Prostate gland (tissue), 2 donors: ENCODE data around the gene KLF5. TPM values are rescaled to one million over a fixed set of nuclear protein-coding genes. Genes with fewer than 3 reads are reported as not detected.

ENCODE experiments used
- DNase-seq: peaks from one replicate; pipeline ENCODE4 v3.0.0-alpha.2; 2019; ENCODE audit warnings: low spot score
- H3K27ac ChIP-seq, 2 donors: fragments of 200-600 bp; sonication (generic); 2 replicates each; pipeline ENCODE4 v1.5.1; 2017 to 2019
- H3K27me3 ChIP-seq: fragments of 200-600 bp; sonication (generic); replicated peaks from 2 replicates; pipeline ENCODE4 v1.5.1; 2019; ENCODE audit not compliant: insufficient read depth
- H3K36me3 ChIP-seq, 2 donors: fragments of 200-600 bp; sonication (generic); 1 replicate in 1 of 2; 2 replicates in 1 of 2; pipeline versions ENCODE4 v1.5.1 to v1.8.1; 2017 to 2019
- H3K4me1 ChIP-seq: fragments of 200-600 bp; sonication (generic); replicated peaks from 2 replicates; pipeline ENCODE4 v1.5.1; 2019
- H3K4me3 ChIP-seq, 2 donors: fragments of 200-600 bp; sonication (generic); 2 replicates each; pipeline ENCODE4 v1.5.1; 2017 to 2019
- H3K9me3 ChIP-seq: fragments of 200-600 bp; sonication (generic); 2 replicates; pipeline ENCODE4 v1.5.1; 2017
- CTCF ChIP-seq, 4 experiments: fragments of 200-600 bp in 2 of 4; fragments of 450-650 bp in 2 of 4; sonication (generic) in 2 of 4; IDR thresholded peaks; 1 replicate in 3 of 4; 2 replicates in 1 of 4; pipeline ENCODE4 v1.5.1; 2016 to 2019; ENCODE audit warnings: antibody characterized with exemption in 4 of 4, mild to moderate bottlenecking in 2 of 4, moderate library complexity in 2 of 4
- POLR2A ChIP-seq: fragments of 450-650 bp; IDR thresholded peaks from one replicate; pipeline ENCODE4 v1.6.1; 2016; ENCODE audit warnings: antibody characterized with exemption, mild to moderate bottlenecking
- POLR2AphosphoS5 ChIP-seq: sonication (generic); formaldehyde crosslinking; IDR thresholded peaks from one replicate; pipeline ENCODE4 v1.6.1; 2017; ENCODE audit warnings: antibody characterized with exemption
- WGBS: methylation state at CpG from one replicate; pipeline ENCODE4 v1.1.5; 2018; 5-methylcytosine and 5-hydroxymethylcytosine counted together
- intact Hi-C: fragments of 100-400 bp; cut with DNase I; formaldehyde crosslinking; loops from one replicate; pipeline ENCODE4 v1.14.2; 2022
- total RNA-seq, 2 donors: library from RNA; depleted of rRNA; stranded (reverse); fragments of >200 nt; gene quantifications; one replicate each; pipeline ENCODE4 v1.1.0, GENCODE V29; 2016

The KLF5 gene
- total RNA-seq, 2 donors from 2014 or later: 42.3 to 50.6 TPM

GRCh38 chr13:73054712-73055111 lies 4.1 kb upstream of the KLF5 start:
- Histone ChIP-seq H3K4me1 (no peaks in the 10 kb centered on the region), H3K4me3 (no peak overlapping the region), H3K9me3 (no peaks in the 10 kb centered on the region), H3K36me3 (no peaks in the 10 kb centered on the region), H3K27ac (no peak overlapping the region), H3K27me3 (no peaks in the 10 kb centered on the region)
- WGBS: 69% methylated on average over 5 of the region's 5 CpGs
- DNase-seq: no peak
- TF ChIP-seq CTCF (IDR thresholded peaks at IDR 0.05) (no peak), POLR2A (no peak)
- intact Hi-C loops: loop anchor here (5.0 to 10.0 kb wide), 2 partner anchors 230 to 272 kb away; partner anchors contain the start of genes DIS3 and PIBF1

- Histone ChIP-seq H3K36me3 (no peaks in the 10 kb centered on the region), H3K4me1 (no peaks in the 10 kb centered on the region), H3K4me3 (no peak overlapping the region), H3K27me3 (no peaks in the 10 kb centered on the region), H3K9me3 (no peaks in the 10 kb centered on the region), H3K27ac (no peak overlapping the region)
- 82% methylated on average over 8 of the region's 8 CpGs for WGBS
- intact Hi-C loops: loop anchor here (5.0 to 10.0 kb wide), 2 partner anchors 231 to 274 kb away; partner anchors contain the start of genes DIS3 and PIBF1
- no peak for TF ChIP-seq POLR2A
- TF ChIP-seq POLR2AphosphoS5: no peak
- no peak for TF ChIP-seq CTCF (IDR thresholded peaks at IDR 0.05)
- DNase-seq: no peak
Observed at GRCh38 chr13:73055813-73056564, 2.8 kb upstream of the KLF5 start.

- WGBS: 91% methylated on average over 4 of the region's 4 CpGs
- Histone ChIP-seq H3K27ac (no peak overlapping the region), H3K27me3 (no peaks in the 10 kb centered on the region), H3K4me1 (no peaks in the 10 kb centered on the region), H3K4me3 (no peak overlapping the region), H3K36me3 (no peaks in the 10 kb centered on the region), H3K9me3 (no peaks in the 10 kb centered on the region)
- intact Hi-C loops: loop anchor here (5.0 to 10.0 kb wide), 2 partner anchors 232 to 274 kb away; partner anchors contain the start of genes DIS3 and PIBF1
- no peak for TF ChIP-seq CTCF (IDR thresholded peaks at IDR 0.05)
- no peak for TF ChIP-seq POLR2A
- TF ChIP-seq POLR2AphosphoS5: no peak
- DNase-seq: no peak
Observed at GRCh38 chr13:73056565-73056962, 2.2 kb upstream of the KLF5 start.

- no peaks in the 10 kb centered on the region for H3K4me1 ChIP-seq
- TF ChIP-seq CTCF (IDR thresholded peaks at IDR 0.05): no peak
- no peak for TF ChIP-seq POLR2A
- no peak for TF ChIP-seq POLR2AphosphoS5
- H3K27ac ChIP-seq: no peak overlapping the region
- intact Hi-C loops: loop anchor here (5.0 to 10.0 kb wide), 2 partner anchors 233 to 275 kb away; partner anchors contain the start of genes DIS3 and PIBF1
- WGBS: 56% methylated on average over 4 of the region's 4 CpGs
- DNase-seq: no peak
- H3K9me3 ChIP-seq: no peaks in the 10 kb centered on the region
- H3K27me3 ChIP-seq: no peaks in the 10 kb centered on the region
- no peaks in the 10 kb centered on the region for H3K36me3 ChIP-seq
- H3K4me3 ChIP-seq: no peak overlapping the region
Observed at GRCh38 chr13:73057284-73058063, 1.3 kb upstream of the KLF5 start.
